GM18507 (cell line): ENCODE measurements around the gene IL1RAPL2.

ENCODE experiments used
- DNase-seq: peaks from one replicate; pipeline ENCODE4 v3.0.0; 2011; ENCODE audit warnings: low read depth; ENCODE audit not compliant: insufficient read length; ENCODE audit errors: extremely low spot score
- FAIRE-seq: peaks from 2 replicates; lab custom pipeline; 2011; peaks lifted over from hg19 to GRCh38; lab: Jason Lieb, UNC

Gene IL1RAPL2

GRCh38 chrX:105313596-105313995, 747.6 kb downstream of the IL1RAPL2 start:
- FAIRE-seq: no peak
- DNase-seq: no peak

- FAIRE-seq (no peak), DNase-seq (no peak)
Measured at GRCh38 chrX:105314458-105314857, 748.5 kb downstream of the IL1RAPL2 start.

- DNase-seq: no peak
- no peak for FAIRE-seq
Measured at GRCh38 chrX:105315248-105315647, 749.2 kb downstream of the IL1RAPL2 start.

GRCh38 chrX:105317117-105317516, 751.1 kb downstream of the IL1RAPL2 start:
- FAIRE-seq: no peak
- DNase-seq: no peak

- FAIRE-seq: no peak
- no peak for DNase-seq
Measured at GRCh38 chrX:105323928-105324327, 757.9 kb downstream of the IL1RAPL2 start.

GRCh38 chrX:105328773-105329172, 762.8 kb downstream of the IL1RAPL2 start:
- no peak for DNase-seq
- no peak for FAIRE-seq

GRCh38 chrX:105331244-105331643, 765.2 kb downstream of the IL1RAPL2 start:
- FAIRE-seq (no peak), DNase-seq (no peak)

- no peak for DNase-seq
- FAIRE-seq: no peak
Measured at GRCh38 chrX:105347373-105347772, 781.4 kb downstream of the IL1RAPL2 start.

- FAIRE-seq: no peak
- no peak for DNase-seq
Measured at GRCh38 chrX:105349476-105349875, 783.5 kb downstream of the IL1RAPL2 start.

GRCh38 chrX:105375816-105376215, 809.8 kb downstream of the IL1RAPL2 start:
- FAIRE-seq: no peak

GRCh38 chrX:105424729-105425128, 858.7 kb downstream of the IL1RAPL2 start:
- no peak for DNase-seq
- FAIRE-seq: no peak

More at GRCh38 chrX:105375816-105376215, 809.8 kb downstream of the IL1RAPL2 start:
- no peak for DNase-seq

GRCh38 chrX:105451401-105451800, 885.4 kb downstream of the IL1RAPL2 start:
- FAIRE-seq: no peak
- DNase-seq: no peak

GRCh38 chrX:105458846-105459245, 892.8 kb downstream of the IL1RAPL2 start:
- FAIRE-seq (no peak), DNase-seq (no peak)

GRCh38 chrX:105460376-105460775, 894.4 kb downstream of the IL1RAPL2 start:
- FAIRE-seq: no peak
- DNase-seq: no peak

- DNase-seq (no peak), FAIRE-seq (no peak)
Measured at GRCh38 chrX:105461016-105461415, 895.0 kb downstream of the IL1RAPL2 start.

- FAIRE-seq: no peak
- no peak for DNase-seq
Measured at GRCh38 chrX:105462186-105462585, 896.2 kb downstream of the IL1RAPL2 start.

GRCh38 chrX:105463473-105463872, 897.5 kb downstream of the IL1RAPL2 start:
- FAIRE-seq (no peak), DNase-seq (no peak)

- FAIRE-seq (no peak), DNase-seq (no peak)
Measured at GRCh38 chrX:105464618-105465017, 898.6 kb downstream of the IL1RAPL2 start.

GRCh38 chrX:105468741-105469140, 902.7 kb downstream of the IL1RAPL2 start:
- DNase-seq: no peak

GRCh38 chrX:105471597-105471996, 905.6 kb downstream of the IL1RAPL2 start:
- FAIRE-seq: no peak
- DNase-seq: no peak

More at GRCh38 chrX:105468741-105469140, 902.7 kb downstream of the IL1RAPL2 start:
- FAIRE-seq: no peak

GRCh38 chrX:105475801-105476200, 909.8 kb downstream of the IL1RAPL2 start:
- DNase-seq (no peak), FAIRE-seq (no peak)

GRCh38 chrX:105477351-105477750, 911.4 kb downstream of the IL1RAPL2 start:
- DNase-seq: no peak
- FAIRE-seq: no peak
